Psoas muscle (tissue), 8 donors: ENCODE measurements around the gene FAM181A. TPM values are rescaled to one million over a fixed set of nuclear protein-coding genes. Genes with fewer than 3 reads are reported as not detected.
A peak's percentile ranks its signal among the peaks of the same experiment; 100 is the strongest.

Experiments used
- ATAC-seq, 4 donors: fragments of 200-7000 bp; cut with Tn5 transposase; one replicate each; pipeline ENCODE4 v1.9.1; 2020; ENCODE audit warnings: moderate library complexity in 3 of 4, mild to moderate bottlenecking in 2 of 4
- DNase-seq, 2 donors: peaks; one replicate each; pipeline ENCODE4 v3.0.0-alpha.2; 2020
- H3K27ac ChIP-seq: fragments of 200-600 bp; one replicate; pipeline ENCODE4 v1.8.0; 2022
- H3K27me3 ChIP-seq, 3 donors: fragments of 200-600 bp in 1 of 3; one replicate each; pipeline versions ENCODE4 v1.6.1 to v1.8.0; 2013 to 2022; ENCODE audit warnings: low read length in 2 of 3, mild to moderate bottlenecking in 2 of 3, moderate library complexity in 1 of 3; ENCODE audit not compliant: insufficient read depth in 3 of 3
- H3K36me3 ChIP-seq, 2 donors: fragments of 200-600 bp in 1 of 2; one replicate each; pipeline versions ENCODE4 v1.6.1 to v1.8.0; 2013 to 2022; ENCODE audit warnings: low read depth in 1 of 2, mild to moderate bottlenecking in 1 of 2, moderate library complexity in 1 of 2; ENCODE audit not compliant: insufficient read depth in 1 of 2
- H3K4me1 ChIP-seq: fragments of 200-600 bp; one replicate; pipeline ENCODE4 v1.8.0; 2022
- H3K4me3 ChIP-seq: fragments of 200-600 bp; one replicate; pipeline ENCODE4 v1.8.0; 2022; ENCODE audit warnings: mild to moderate bottlenecking
- H3K9me3 ChIP-seq: fragments of 200-600 bp; one replicate; pipeline ENCODE4 v1.8.0; 2022
- CTCF ChIP-seq: fragments of 200-600 bp; IDR thresholded peaks from one replicate; pipeline ENCODE4 v1.8.0; 2022; ENCODE audit warnings: antibody characterized with exemption
- WGBS, 3 donors: extraction: QIAGEN DNeasy Blood & Tissue Kit; methylation state at CpG; one replicate each; pipeline versions ENCODE4 v1.1.6 to v1.1.7; 2013; 5-methylcytosine and 5-hydroxymethylcytosine counted together
- intact Hi-C, 2 donors: fragments of 100-400 bp; cut with DNase I; formaldehyde crosslinking; loops; one replicate each; pipeline versions ENCODE4 v1.11.0 to v1.14.2; 2022
- polyA plus RNA-seq, 3 donors: library from polyadenylated mRNA; stranded (reverse); fragments of 200-250 nt; gene quantifications; one replicate each; pipeline ENCODE4 v1.2.3, GENCODE V29; 2013
- total RNA-seq, 4 donors: library from RNA; stranded (reverse); fragmentation: NEBNext Ultra II Directional in 2 of 4; extraction: Animal tissue kit (Norgen Biotek cat#: 25700) in 2 of 4; gene quantifications; one replicate each; pipeline versions ENCODE4 v1.2.1 to v1.2.4, GENCODE V29; 2021 to 2023
- donor health status: healthy with polysubstance abuse.
- donor health status: DM: no; HTN: no; CAD: no; lungs with moderate emphysema.
- donor health status: Bipolar disorder and iron deficiency.
- donor health status: healthy.
- donor health status: DM: yes; HTN: yes; CAD: no.
- donor health status: DM: no; HTN: no; CAD: no.
- donor health status: DM: no; HTN: no; CAD: no.
- donor health status: DM: yes; HTN: yes; CAD: no.

Gene FAM181A
- total and polyA plus RNA-seq, 7 donors: 0.14 to 0.32 TPM; not detected in 5

GRCh38 chr14:93953739-93954515 is 26.8 kb downstream of the FAM181A start:
- Histone ChIP-seq H3K36me3 (peaks cover 0 to 98% of the 10 kb centered on the region in 2 donors), H3K27me3 (no peaks in the 10 kb centered on the region), H3K4me3 (no peak overlapping the region), H3K27ac (peak overlapping the region; percentile 98), H3K9me3 (no peaks in the 10 kb centered on the region), H3K4me1 (peaks cover 94% of the 10 kb centered on the region)
- ATAC-seq (peak in 1 of 4 donors; percentile 5), DNase-seq (no peak)
- intact Hi-C loops: no loop called here
- 40 to 67% (median 40%) methylated on average over 18 of the region's 18 CpGs for WGBS, 3 donors
- no peak for TF ChIP-seq CTCF

GRCh38 chr14:93954516-93954830 is 27.3 kb downstream of the FAM181A start:
- Histone ChIP-seq H3K4me1 (peaks cover 92% of the 10 kb centered on the region), H3K4me3 (no peak overlapping the region), H3K27ac (peak overlapping the region; percentile 98), H3K9me3 (no peaks in the 10 kb centered on the region), H3K36me3 (peaks cover 0 to 94% of the 10 kb centered on the region in 2 donors), H3K27me3 (no peaks in the 10 kb centered on the region)
- intact Hi-C loops: no loop called here
- ATAC-seq: no peak
- WGBS, 3 donors: 42 to 80% (median 56%) methylated on average over 4 of the region's 4 CpGs
- no peak for TF ChIP-seq CTCF
- DNase-seq: peak in 1 of 2 donors; percentile 32

GRCh38 chr14:93954900-93955849 is 28.0 kb downstream of the FAM181A start:
- Histone ChIP-seq H3K27ac (peak overlapping the region; percentile 98), H3K9me3 (no peaks in the 10 kb centered on the region), H3K4me1 (peaks cover 88% of the 10 kb centered on the region), H3K36me3 (peaks cover 0 to 89% of the 10 kb centered on the region in 2 donors), H3K27me3 (no peaks in the 10 kb centered on the region), H3K4me3 (no peak overlapping the region)
- peak in 1 of 2 donors; percentile 54 for DNase-seq
- intact Hi-C loops: loop anchor here in 1 of 2 donors (5.0 kb wide), 1 partner anchor 42 kb away; the partner anchor contains the start of gene CCDC197
- no peak for ATAC-seq
- TF ChIP-seq CTCF: no peak
- WGBS, 3 donors: 32 to 46% (median 39%) methylated on average over 19 of the region's 19 CpGs

GRCh38 chr14:93955850-93956481 is 28.8 kb downstream of the FAM181A start:
- H3K9me3 ChIP-seq: no peaks in the 10 kb centered on the region
- H3K36me3 ChIP-seq: peaks cover 0 to 89% of the 10 kb centered on the region in 2 donors
- intact Hi-C loops: loop anchor here in 1 of 2 donors (5.0 kb wide), 1 partner anchor 41 kb away; the partner anchor contains the start of gene CCDC197
- H3K27me3 ChIP-seq: no peaks in the 10 kb centered on the region
- H3K4me3 ChIP-seq: peak overlapping the region; percentile 18
- H3K27ac ChIP-seq: peak overlapping the region; percentile 98
- no peak for TF ChIP-seq CTCF
- ATAC-seq (no peak), DNase-seq (no peak)
- WGBS, 3 donors: 30 to 43% (median 32%) methylated on average over 8 of the region's 8 CpGs
- H3K4me1 ChIP-seq: peaks cover 88% of the 10 kb centered on the region
